Activated T-helper 1 cell treated with anti-CD3 and anti-CD28 coated beads, Interleukin-12 subunit alpha, Interleukin-12 subunit beta, Interleukin-2, Interleukin-4 antibody, amounts not matched to agents 30 ng/mL and 10 ng/mL and 1 ng/mL, durations not matched to agents 14 hours and 24 hours and 36 hours (primary cell): Measurements from ENCODE around the gene SAPCD2. TPM values are rescaled to one million over a fixed set of nuclear protein-coding genes. Genes with fewer than 3 reads are reported as not detected.
"Not testable (repeated sequence)": the region's sequence is repeated elsewhere in the genome, so short reads cannot be mapped to it uniquely, and the experiment has no call there.

ENCODE experiments used
- DNase-seq: peaks from one replicate; pipeline ENCODE4 v3.0.0; 2021; ENCODE audit warnings: low spot score
- H3K27ac Mint-ChIP-seq: one replicate; pipeline ENCODE4 v1.8.0; 2021; ENCODE audit warnings: mild to moderate bottlenecking, mixed read lengths
- H3K27me3 Mint-ChIP-seq: one replicate; pipeline ENCODE4 v1.8.0; 2022; ENCODE audit warnings: mild to moderate bottlenecking, moderate library complexity, mixed read lengths; ENCODE audit not compliant: insufficient read depth
- H3K36me3 Mint-ChIP-seq: one replicate; pipeline ENCODE4 v1.8.0; 2021; ENCODE audit warnings: low read depth, mixed read lengths
- H3K4me1 Mint-ChIP-seq: one replicate; pipeline ENCODE4 v1.8.0; 2021; ENCODE audit warnings: low read depth, mixed read lengths
- H3K4me3 Mint-ChIP-seq: one replicate; pipeline ENCODE4 v1.8.0; 2021; ENCODE audit warnings: mild to moderate bottlenecking, moderate library complexity, mixed read lengths
- H3K9me3 Mint-ChIP-seq: one replicate; pipeline ENCODE4 v1.8.0; 2021; ENCODE audit warnings: mixed read lengths
- intact Hi-C: fragments of 100-400 bp; cut with micrococcal nuclease; formaldehyde crosslinking; loops from one replicate; pipeline ENCODE4 v1.15.1; 2024
- total RNA-seq: library from RNA; stranded (reverse); gene quantifications from 2 replicates; pipeline ENCODE4 v1.2.3, GENCODE V29; 2022

Gene SAPCD2
- total RNA-seq, 1 donor from 2014 or later: 25.1 TPM

DNA sequence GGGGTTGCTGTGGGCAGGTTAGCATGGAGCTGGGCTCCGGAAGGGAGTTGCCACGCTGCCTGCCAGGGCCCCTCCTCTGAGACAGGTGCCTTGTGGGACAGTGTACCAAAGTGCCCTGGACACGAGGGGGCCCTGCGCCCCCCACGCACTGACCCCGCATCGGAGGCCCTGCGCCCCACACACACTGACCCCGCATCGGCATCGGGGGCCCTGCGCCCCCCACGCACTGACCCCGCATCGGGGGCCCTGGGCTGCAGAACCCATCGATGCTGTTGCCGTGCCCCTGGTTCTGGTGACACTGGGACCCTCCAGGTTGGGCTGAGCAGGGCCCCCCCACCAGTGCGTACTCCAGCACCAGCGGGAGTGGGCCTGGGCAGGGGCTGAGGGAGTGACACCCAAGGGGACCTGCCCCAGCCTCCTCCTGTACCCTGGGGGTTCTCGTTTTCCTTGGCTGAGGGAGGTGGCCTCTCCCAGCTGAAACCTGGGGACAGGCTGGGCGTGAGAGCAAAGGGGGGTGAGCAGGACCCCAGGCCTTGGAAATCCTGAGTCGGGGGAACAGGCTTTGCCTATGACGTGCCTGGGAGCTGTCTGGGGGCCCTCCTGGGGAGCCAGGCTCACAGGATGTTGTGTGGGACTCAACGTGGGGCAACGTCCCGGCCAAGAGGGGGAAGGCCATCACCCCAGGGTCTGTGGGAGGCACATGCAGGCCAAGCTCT is 6.9 kb downstream of the SAPCD2 start:
- Mint-ChIP-seq H3K27me3 (peaks cover 9% of the 10 kb centered on the region), H3K4me3 (no peak overlapping the region), H3K36me3 (peaks cover 4% of the 10 kb centered on the region), H3K9me3 (no peaks in the 10 kb centered on the region), H3K4me1 (peaks cover 7% of the 10 kb centered on the region), H3K27ac (no peak overlapping the region)
- intact Hi-C loops: loop anchor here (1.0 kb wide), 1 partner anchor 10 kb away; no protein-coding TSS in a partner anchor
- DNase-seq: no peak

- intact Hi-C loops, H3K4me1 Mint-ChIP-seq, DNase-seq, H3K27ac Mint-ChIP-seq, H3K4me3 Mint-ChIP-seq, H3K36me3 Mint-ChIP-seq, H3K9me3 Mint-ChIP-seq, H3K27me3 Mint-ChIP-seq: not testable (repeated sequence)
Measured at GRCh38 chr9:137062798-137063197, 7.6 kb downstream of the SAPCD2 start.

DNA sequence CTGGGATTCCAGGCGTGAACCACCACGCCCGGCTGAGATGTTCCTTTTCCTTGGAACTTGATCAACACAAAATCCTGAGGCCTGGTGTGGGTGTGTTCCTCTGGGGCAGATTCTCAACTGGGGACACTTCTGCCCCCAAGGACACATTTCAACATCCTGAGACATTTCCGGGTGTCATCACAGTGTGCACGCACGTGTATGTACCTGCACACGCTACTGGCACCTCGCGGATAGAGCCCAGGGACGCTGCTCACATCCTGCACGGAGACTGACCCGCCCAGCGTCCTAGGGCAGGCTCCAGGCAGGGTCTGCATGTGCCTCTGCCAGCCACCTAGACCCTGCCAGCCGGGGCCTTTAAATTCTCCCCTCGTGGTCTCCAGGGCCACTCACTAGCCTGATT is 8.0 kb downstream of the SAPCD2 start:
- Mint-ChIP-seq H3K4me3 (no peak overlapping the region), H3K36me3 (no peaks in the 10 kb centered on the region), H3K9me3 (no peaks in the 10 kb centered on the region), H3K27me3 (peaks cover 6% of the 10 kb centered on the region), H3K27ac (no peak overlapping the region), H3K4me1 (no peaks in the 10 kb centered on the region)
- DNase-seq: no peak
- intact Hi-C loops: no loop called here

- no peak overlapping the region for H3K27ac Mint-ChIP-seq
- H3K4me1 Mint-ChIP-seq: no peaks in the 10 kb centered on the region
- H3K36me3 Mint-ChIP-seq: no peaks in the 10 kb centered on the region
- intact Hi-C loops: no loop called here
- peaks cover 11% of the 10 kb centered on the region for H3K27me3 Mint-ChIP-seq
- no peak overlapping the region for H3K4me3 Mint-ChIP-seq
- H3K9me3 Mint-ChIP-seq: no peaks in the 10 kb centered on the region
- no peak for DNase-seq
Measured at GRCh38 chr9:137058521-137059234, 11.7 kb downstream of the SAPCD2 start.

- no peak for DNase-seq
- H3K27ac Mint-ChIP-seq: no peak overlapping the region
- no peaks in the 10 kb centered on the region for H3K9me3 Mint-ChIP-seq
- H3K4me1 Mint-ChIP-seq: no peaks in the 10 kb centered on the region
- H3K27me3 Mint-ChIP-seq: peaks cover 11% of the 10 kb centered on the region
- H3K4me3 Mint-ChIP-seq: no peak overlapping the region
- no peaks in the 10 kb centered on the region for H3K36me3 Mint-ChIP-seq
- intact Hi-C loops: no loop called here
Measured at GRCh38 chr9:137057545-137057944, 12.8 kb downstream of the SAPCD2 start.

- no peaks in the 10 kb centered on the region for H3K36me3 Mint-ChIP-seq
- H3K4me1 Mint-ChIP-seq: no peaks in the 10 kb centered on the region
- H3K9me3 Mint-ChIP-seq: no peaks in the 10 kb centered on the region
- DNase-seq: no peak
- no peak overlapping the region for H3K27ac Mint-ChIP-seq
- H3K4me3 Mint-ChIP-seq: no peak overlapping the region
- peaks cover 15% of the 10 kb centered on the region for H3K27me3 Mint-ChIP-seq
- intact Hi-C loops: no loop called here
Measured at GRCh38 chr9:137056739-137057415, 13.5 kb downstream of the SAPCD2 start.

- no peaks in the 10 kb centered on the region for H3K4me1 Mint-ChIP-seq
- no peaks in the 10 kb centered on the region for H3K36me3 Mint-ChIP-seq
- H3K9me3 Mint-ChIP-seq: no peaks in the 10 kb centered on the region
- H3K27me3 Mint-ChIP-seq: peaks cover 21% of the 10 kb centered on the region
- H3K27ac Mint-ChIP-seq: no peak overlapping the region
- intact Hi-C loops: no loop called here
- no peak overlapping the region for H3K4me3 Mint-ChIP-seq
- DNase-seq: no peak
Measured at GRCh38 chr9:137055385-137056364, 14.7 kb downstream of the SAPCD2 start.

GRCh38 chr9:137054932-137055384 is 15.4 kb downstream of the SAPCD2 start:
- H3K27ac Mint-ChIP-seq: no peak overlapping the region
- intact Hi-C loops: no loop called here
- peaks cover 25% of the 10 kb centered on the region for H3K27me3 Mint-ChIP-seq

GRCh38 chr9:137053944-137054931 is 16.1 kb downstream of the SAPCD2 start, which contains the start of gene ENTPD2:
ENTPD2 (minus strand) TSS chr9:137054061; CDS start chr9:137053997, 64 bp downstream.
- Mint-ChIP-seq H3K36me3 (no peaks in the 10 kb centered on the region), H3K4me1 (no peaks in the 10 kb centered on the region), H3K9me3 (no peaks in the 10 kb centered on the region), H3K27me3 (peaks cover 31% of the 10 kb centered on the region), H3K27ac (no peak within 1 kb of the TSS), H3K4me3 (no peak within 1 kb of the TSS)
- peak; percentile 28 for DNase-seq
- intact Hi-C loops: loop anchor here (1.0 kb wide), 1 partner anchor 10 kb away; no protein-coding TSS in a partner anchor

More at GRCh38 chr9:137054932-137055384, 15.4 kb downstream of the SAPCD2 start:
- H3K36me3 Mint-ChIP-seq: no peaks in the 10 kb centered on the region
- DNase-seq: no peak
- no peaks in the 10 kb centered on the region for H3K4me1 Mint-ChIP-seq
- no peaks in the 10 kb centered on the region for H3K9me3 Mint-ChIP-seq
- H3K4me3 Mint-ChIP-seq: no peak overlapping the region

- Mint-ChIP-seq H3K27me3 (peaks cover 27% of the 10 kb centered on the region), H3K36me3 (no peaks in the 10 kb centered on the region)
- intact Hi-C loops: loop anchor here (1.0 kb wide), 1 partner anchor 11 kb away; no protein-coding TSS in a partner anchor
Measured at GRCh38 chr9:137052998-137053943, 17.1 kb downstream of the SAPCD2 start.

More at GRCh38 chr9:137052998-137053943, 17.1 kb downstream of the SAPCD2 start:
- no peak for DNase-seq
- Mint-ChIP-seq H3K9me3 (no peaks in the 10 kb centered on the region), H3K4me3 (no peak overlapping the region), H3K4me1 (no peaks in the 10 kb centered on the region), H3K27ac (no peak overlapping the region)
